Measurements from ENCODE around the gene NRG4. TPM values are rescaled to one million over a fixed set of nuclear protein-coding genes. Genes with fewer than 3 reads are reported as not detected.

NRG4 gene
- total RNA-seq, 1 donor, result not detected

GRCh38 chr15:75929799-75930565, 82.2 kb downstream of the NRG4 start:
- no peak overlapping the region for H3K4me3 ChIP-seq (ENCODE audit: low read depth, low read length)
- no peak for TF ChIP-seq CTCF (IDR thresholded peaks at IDR 0.05; ENCODE audit: insufficient read depth, low read length)
- DNase-seq (ENCODE audit: low read depth), result no peak

- H3K4me3 ChIP-seq (ENCODE audit: low read depth, low read length), result no peak overlapping the region
- peak; percentile 40 for TF ChIP-seq CTCF (IDR thresholded peaks at IDR 0.05; ENCODE audit: insufficient read depth, low read length)
- DNase-seq (ENCODE audit: low read depth), result peak; percentile 19
Observed at GRCh38 chr15:75928680-75929608, 83.3 kb downstream of the NRG4 start.

- no peak overlapping the region for H3K4me3 ChIP-seq (ENCODE audit: low read depth, low read length)
- DNase-seq (ENCODE audit: low read depth), result no peak
- no peak for TF ChIP-seq CTCF (IDR thresholded peaks at IDR 0.05; ENCODE audit: insufficient read depth, low read length)
Observed at GRCh38 chr15:75927601-75928000, 84.6 kb downstream of the NRG4 start.

GRCh38 chr15:75926931-75927330, 85.3 kb downstream of the NRG4 start:
- no peak overlapping the region for H3K4me3 ChIP-seq (ENCODE audit: low read depth, low read length)
- TF ChIP-seq CTCF (IDR thresholded peaks at IDR 0.05; ENCODE audit: insufficient read depth, low read length), result no peak
- DNase-seq (ENCODE audit: low read depth), result no peak

- no peak overlapping the region for H3K4me3 ChIP-seq (ENCODE audit: low read depth, low read length)
- no peak for DNase-seq (ENCODE audit: low read depth)
- TF ChIP-seq CTCF (IDR thresholded peaks at IDR 0.05; ENCODE audit: insufficient read depth, low read length), result no peak
Observed at GRCh38 chr15:75925440-75925839, 86.8 kb downstream of the NRG4 start.

- no peak overlapping the region for H3K4me3 ChIP-seq (ENCODE audit: low read depth, low read length)
- TF ChIP-seq CTCF (IDR thresholded peaks at IDR 0.05; ENCODE audit: insufficient read depth, low read length), result no peak
- DNase-seq (ENCODE audit: low read depth), result no peak
Observed at GRCh38 chr15:75924576-75924975, 87.6 kb downstream of the NRG4 start.
